K562 (cell line): ENCODE measurements around the gene LIFR. TPM values are rescaled to one million over a fixed set of nuclear protein-coding genes. Genes with fewer than 3 reads are reported as not detected.

Source experiments
- ATAC-seq: fragments of 200-7000 bp; cut with Tn5 transposase; 3 replicates; pipeline ENCODE4 v1.9.1; 2020; ENCODE audit warnings: moderate library complexity
- BruUV-seq: library from RNA; stranded (reverse); fragments of 400-500 nt; replicated peaks from 2 replicates; lab custom pipeline; 2021; lab: Mats Ljungman, UMichigan
- CTCF ChIA-PET: fragments of 300-600 bp; formaldehyde crosslinking; extraction: SDS; loops from one replicate; lab custom pipeline; 2021; ENCODE audit warnings: low intra/inter-chr PET ratio; lab: Yijun Ruan, JAX
- POLR2A ChIA-PET: fragments of 300-600, 350-650 bp; sonication (Branson Sonifier 250); formaldehyde crosslinking; extraction: SDS; loops from one replicate; lab custom pipeline; 2021; ENCODE audit warnings: antibody characterized with exemption, inconsistent platforms; lab: Yijun Ruan, JAX
- DNase-seq, 4 experiments: peaks; one replicate each; pipeline versions ENCODE4 v3.0.0 to v3.0.0-alpha.2; 2011 to 2018; ENCODE audit warnings: low spot score in 3 of 4, mixed read lengths in 3 of 4; ENCODE audit errors: extremely low read depth in 1 of 4
- FAIRE-seq: peaks from 2 replicates; lab custom pipeline; 2011; peaks lifted over from hg19 to GRCh38; lab: Jason Lieb, UNC
- H2AFZ ChIP-seq: 2 replicates; pipeline ENCODE4 v1.6.0; 2011; ENCODE audit warnings: low read depth, low read length, control low read depth, inconsistent platforms
- H3K27ac ChIP-seq: fragments of 200-600 bp; 3 replicates; pipeline ENCODE4 v1.8.0; 2011; ENCODE audit warnings: low read depth, mild to moderate bottlenecking, control low read depth, inconsistent platforms, low read length, moderate library complexity, mixed read lengths; ENCODE audit errors: extremely low read depth
- H3K27me3 ChIP-seq, 2 experiments: fragments of 300-600 bp in 1 of 2; 2 replicates in 1 of 2; 3 replicates in 1 of 2; pipeline versions ENCODE4 v1.6.0 to v1.8.0; 2011; ENCODE audit warnings: inconsistent platforms in 2 of 2, low read length in 2 of 2, mild to moderate bottlenecking in 1 of 2, mixed read lengths in 1 of 2, moderate library complexity in 1 of 2; ENCODE audit not compliant: control insufficient read depth in 2 of 2, insufficient read depth in 2 of 2
- H3K36me3 ChIP-seq: fragments of 300-600 bp; 3 replicates; pipeline ENCODE4 v1.8.0; 2011; ENCODE audit warnings: mild to moderate bottlenecking, low read length, inconsistent platforms; ENCODE audit not compliant: control insufficient read depth, insufficient read depth
- H3K4me1 ChIP-seq, 2 experiments: fragments of 200-600 bp in 1 of 2; replicated peaks in 1 of 2; 2 replicates in 1 of 2; 3 replicates in 1 of 2; pipeline versions ENCODE4 v1.5.1 to v1.8.0; 2011; ENCODE audit warnings: inconsistent platforms in 2 of 2, low read length in 2 of 2, mild to moderate bottlenecking in 1 of 2, mixed read lengths in 1 of 2, moderate library complexity in 1 of 2; ENCODE audit not compliant: control insufficient read depth in 2 of 2, insufficient read depth in 2 of 2
- H3K4me2 ChIP-seq: 2 replicates; pipeline ENCODE4 v1.6.1; 2011; ENCODE audit warnings: low read length, control low read depth, inconsistent platforms, mixed read lengths; ENCODE audit not compliant: insufficient read depth
- H3K4me3 ChIP-seq: fragments of 200-600 bp; sonication (generic), shearing (Covaris generic); 2 replicates; pipeline ENCODE4 v1.5.1; 2016; ENCODE audit warnings: control low read depth, inconsistent platforms
- H3K79me2 ChIP-seq: fragments of 200-600 bp; 3 replicates; pipeline ENCODE4 v1.8.0; 2011; ENCODE audit warnings: low read length, inconsistent platforms; ENCODE audit not compliant: control insufficient read depth, insufficient read depth
- H3K9ac ChIP-seq, 2 experiments: 2 replicates each; pipeline versions ENCODE4 v1.6.0 to v1.6.1; 2011; ENCODE audit warnings: low read depth in 2 of 2, low read length in 2 of 2, control low read depth in 1 of 2, inconsistent platforms in 1 of 2, mild to moderate bottlenecking in 1 of 2, mixed read lengths in 1 of 2; ENCODE audit not compliant: insufficient read depth in 1 of 2
- H3K9me1 ChIP-seq: one replicate; pipeline ENCODE4 v1.6.0; 2011; ENCODE audit warnings: inconsistent platforms, mild to moderate bottlenecking, low read length, moderate library complexity; ENCODE audit not compliant: control insufficient read depth, insufficient read depth
- H3K9me3 ChIP-seq: replicated peaks from 2 replicates; pipeline ENCODE4 v1.5.1; 2011; ENCODE audit warnings: low read depth, low read length, inconsistent platforms; ENCODE audit not compliant: control insufficient read depth, insufficient read depth
- H4K20me1 ChIP-seq: replicated peaks from 2 replicates; pipeline ENCODE4 v1.6.1; 2011; ENCODE audit warnings: low read length, inconsistent platforms, mixed read lengths; ENCODE audit not compliant: control insufficient read depth, insufficient read depth
- FOXK1 ChIP-seq: sonication (generic); formaldehyde crosslinking; IDR thresholded peaks from 2 replicates; pipeline ENCODE4 v1.8.0; 2022; ENCODE audit warnings: missing genetic modification reagents, mild to moderate bottlenecking, borderline replicate concordance
- PBX2 ChIP-seq, 2 experiments: IDR thresholded peaks in 1 of 2; conservative IDR thresholded peaks in 1 of 2; 2 replicates each; pipeline ENCODE4 v1.6.1; 2016; ENCODE audit warnings: low read depth in 2 of 2, mild to moderate bottlenecking in 1 of 2, missing compliant biosample characterization in 1 of 2, missing genetic modification characterization in 1 of 2, moderate library complexity in 1 of 2
- RAD21 ChIP-seq, 2 experiments: fragments of 250-450 bp in 1 of 2; fragments of 450-650 bp in 1 of 2; sonication (Bioruptor Pico) in 1 of 2; formaldehyde crosslinking in 1 of 2; IDR thresholded peaks in 1 of 2; conservative IDR thresholded peaks in 1 of 2; 2 replicates each; pipeline versions ENCODE4 v1.4.0 to v1.8.0; 2020 to 2022; ENCODE audit warnings: mild to moderate bottlenecking in 2 of 2, moderate library complexity in 1 of 2
- SMC3 ChIP-seq: conservative IDR thresholded peaks from 2 replicates; pipeline ENCODE4 v1.6.1; 2011; ENCODE audit warnings: low read depth, low read length, improper control_type of control experiment; ENCODE audit not compliant: insufficient read depth
- ZNF589 ChIP-seq: fragments of 200-800 bp; sonication (Bioruptor generic); IDR thresholded peaks from 2 replicates; pipeline ENCODE4 v1.6.1; 2016; ENCODE audit warnings: low read depth, missing genetic modification characterization, missing compliant biosample characterization
- WGBS: fragments of 100-300 bp; shearing (Covaris generic); methylation state at CpG from one replicate; pipeline ENCODE4 v1.1.6; 2016; ENCODE audit warnings: low coverage, mixed read lengths; ENCODE audit not compliant: insufficient coverage; ENCODE audit errors: missing lambda C conversion rate; 5-methylcytosine and 5-hydroxymethylcytosine counted together
- in situ Hi-C: fragments of 300-500 bp; cut with MboI; formaldehyde crosslinking; loops from 4 replicates; pipeline ENCODE4 v1.15.0; 2018; ENCODE audit warnings: inconsistent platforms, mixed read lengths
- intact Hi-C: fragments of 100-400 bp; cut with micrococcal nuclease; formaldehyde crosslinking; loops from 2 replicates; pipeline ENCODE4 v1.14.2; 2022
- polyA plus RNA-seq, 8 experiments: library from polyadenylated mRNA; depleted of rRNA in 4 of 8; stranded (reverse) in 5 of 8; unstranded in 3 of 8; fragments of >200 nt; fragmentation: Nextera tagmentation in 2 of 8; fragmentation: Illumina TruSeq in 1 of 8; extraction: Ambion mirVana in 2 of 8; extraction: Trizol in 1 of 8; gene quantifications; 2 replicates each; pipeline versions ENCODE4 v1.2.1 to v1.2.3, GENCODE V29; 2011 to 2014; ENCODE audit warnings: inconsistent platforms in 1 of 8, missing spikeins in 1 of 8
- total RNA-seq, 7 experiments: library from RNA; depleted of rRNA in 6 of 7; stranded (reverse); fragments of >200 nt in 6 of 7; fragmentation: Illumina TruSeq in 2 of 7; extraction: Trizol in 2 of 7; gene quantifications; 2 replicates each; pipeline versions ENCODE4 v1.2.1 to v1.2.3, GENCODE V29; 2011 to 2021; ENCODE audit warnings: low replicate concordance in 1 of 7

Gene LIFR
- total and polyA plus RNA-seq, 9 of the 15 experiments (the other 6 are each of a cell fraction or from before 2014, with no cell fraction given) = 0.43 to 5.7 (median 3.3) TPM

GRCh38 chr5:38551030-38552017 is 5.1 kb downstream of the LIFR start (continued):
- TF ChIP-seq RAD21 (CRISPR knock-in tag; conservative IDR thresholded peaks at IDR 0.05 in 1 of 2, IDR thresholded peaks at IDR 0.05 in 1 of 2) (peak; percentile 49 to 69), SMC3 (peak; percentile 42; the same call in 1 of the 2 replicates)
- TF ChIP-seq, all 486 proteins: peak for 4

- TF ChIP-seq ZNF589 (CRISPR knock-in tag) = no peak
- no peak for TF ChIP-seq FOXK1
- no peak for TF ChIP-seq PBX2 (CRISPR knock-in tag; IDR thresholded peaks at IDR 0.05; ENCODE audit: low read depth)
- TF ChIP-seq PBX2 (tag; conservative IDR thresholded peaks at IDR 0.05; ENCODE audit: low read depth) = 0 out of 2 replicates have a peak, but pooled peaks have one; percentile 18
- DNase-seq (no peak), ATAC-seq (no peak), FAIRE-seq (no peak)
- H3K79me2 ChIP-seq = no peaks in the 10 kb centered on the region
- no peak overlapping the region for H3K9ac ChIP-seq
- BruUV-seq = no TSS peak
- no peak overlapping the region for H2AFZ ChIP-seq
- peaks cover 0 to 5% of the 10 kb centered on the region in 2 experiments; a peak in 1 of 5 replicates for H3K27me3 ChIP-seq
- CTCF ChIA-PET = no interaction called here
- 0 out of 2 replicates have a peak, but pooled peaks cover 7% of the 10 kb centered on the region for H4K20me1 ChIP-seq
- in situ Hi-C loops (no loop called here), intact Hi-C loops (no loop called here)
- no peak overlapping the region for H3K4me2 ChIP-seq
- POLR2A ChIA-PET = no interaction called here
- H3K9me1 ChIP-seq = no peaks in the 10 kb centered on the region
- H3K27ac ChIP-seq = no peak overlapping the region
- H3K9me3 ChIP-seq = no peaks in the 10 kb centered on the region
- H3K4me3 ChIP-seq = no peak overlapping the region
- 0% methylated on average over 1 of the region's 1 CpG for WGBS
- no peaks in the 10 kb centered on the region for H3K36me3 ChIP-seq
- H3K4me1 ChIP-seq = no peaks in the 10 kb centered on the region
Measured at GRCh38 chr5:38548064-38548759, 8.2 kb downstream of the LIFR start.
